Coronary artery (tissue), 2 donors: ENCODE measurements around the gene SRPK1.

Experiments
- DNase-seq: peaks from one replicate; pipeline ENCODE4 v3.0.0-alpha.2; 2017; ENCODE audit warnings: low spot score
- H3K27ac ChIP-seq, 2 donors: fragments of 200-600 bp; sonication (generic); one replicate each; pipeline ENCODE4 v1.5.1; 2016 to 2019
- H3K4me3 ChIP-seq: fragments of 200-600 bp; sonication (generic); 2 replicates; pipeline ENCODE4 v1.5.1; 2016; ENCODE audit warnings: mild to moderate bottlenecking, moderate library complexity
- TF ChIP-seq, protein P1 (sequence below): fragments of 200-600 bp; sonication (generic); IDR thresholded peaks from one replicate; pipeline ENCODE4 v1.5.1; 2019; ENCODE audit warnings: antibody characterized with exemption

Gene SRPK1

DNA sequence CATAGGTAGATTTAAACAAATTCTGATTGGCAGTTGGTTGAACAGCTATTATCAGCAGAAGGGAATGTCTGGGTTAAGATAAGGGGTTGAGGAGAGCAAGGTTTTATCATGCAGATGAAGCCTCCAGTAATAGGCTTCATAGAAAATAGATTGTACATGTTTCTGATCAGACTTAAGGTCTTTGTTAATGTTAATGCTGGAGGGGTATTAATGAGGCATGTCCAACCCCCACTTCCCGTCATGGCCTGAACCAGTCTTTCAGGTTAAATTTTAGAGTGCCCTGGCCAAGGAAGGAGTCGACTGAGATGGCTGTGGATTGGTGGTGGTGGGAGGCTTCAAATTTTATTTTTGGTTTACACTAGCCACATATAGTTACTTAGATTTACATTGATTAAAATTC is 136.7 kb downstream of the SRPK1 start:
- H3K4me3 ChIP-seq = no peak overlapping the region
- H3K27ac ChIP-seq = no peak overlapping the region
- TF ChIP-seq, protein P1, sequence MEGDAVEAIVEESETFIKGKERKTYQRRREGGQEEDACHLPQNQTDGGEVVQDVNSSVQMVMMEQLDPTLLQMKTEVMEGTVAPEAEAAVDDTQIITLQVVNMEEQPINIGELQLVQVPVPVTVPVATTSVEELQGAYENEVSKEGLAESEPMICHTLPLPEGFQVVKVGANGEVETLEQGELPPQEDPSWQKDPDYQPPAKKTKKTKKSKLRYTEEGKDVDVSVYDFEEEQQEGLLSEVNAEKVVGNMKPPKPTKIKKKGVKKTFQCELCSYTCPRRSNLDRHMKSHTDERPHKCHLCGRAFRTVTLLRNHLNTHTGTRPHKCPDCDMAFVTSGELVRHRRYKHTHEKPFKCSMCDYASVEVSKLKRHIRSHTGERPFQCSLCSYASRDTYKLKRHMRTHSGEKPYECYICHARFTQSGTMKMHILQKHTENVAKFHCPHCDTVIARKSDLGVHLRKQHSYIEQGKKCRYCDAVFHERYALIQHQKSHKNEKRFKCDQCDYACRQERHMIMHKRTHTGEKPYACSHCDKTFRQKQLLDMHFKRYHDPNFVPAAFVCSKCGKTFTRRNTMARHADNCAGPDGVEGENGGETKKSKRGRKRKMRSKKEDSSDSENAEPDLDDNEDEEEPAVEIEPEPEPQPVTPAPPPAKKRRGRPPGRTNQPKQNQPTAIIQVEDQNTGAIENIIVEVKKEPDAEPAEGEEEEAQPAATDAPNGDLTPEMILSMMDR = no peak
- no peak for DNase-seq
